Measurements from ENCODE around the gene SMIM13.

DNA sequence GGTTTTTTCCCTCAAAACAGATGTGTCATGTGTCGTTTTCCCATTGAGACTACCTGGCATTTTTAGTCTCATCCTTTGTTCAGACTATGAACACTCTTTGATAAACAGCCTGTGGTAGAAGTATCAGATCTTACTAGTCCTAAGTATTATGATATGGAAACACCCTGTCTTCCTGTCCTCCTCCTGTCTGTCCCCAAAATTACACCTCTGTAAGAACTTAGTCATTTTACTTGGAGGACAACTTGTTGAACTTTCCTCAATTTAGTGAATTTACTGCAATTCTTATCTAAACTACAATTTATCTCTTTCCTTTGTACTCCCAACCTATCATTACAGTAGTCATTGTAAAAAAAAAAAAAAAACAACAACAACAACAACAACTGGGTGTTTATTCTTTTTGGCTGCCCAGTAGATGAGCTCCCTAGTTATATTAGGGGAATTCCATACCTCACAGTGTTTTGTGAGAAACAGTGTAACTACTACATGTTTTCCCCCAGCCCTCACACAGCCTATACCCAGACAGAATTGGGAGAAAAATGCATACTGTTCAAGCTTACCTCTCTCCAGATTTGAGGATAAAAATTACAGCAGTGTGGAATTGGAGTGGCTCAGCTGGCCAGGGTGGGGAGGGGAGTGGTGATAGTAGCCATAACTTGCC is 36.4 kb downstream of the SMIM13 start:
- no peak for TF ChIP-seq CTCF (IDR thresholded peaks at IDR 0.05)
- TF ChIP-seq POLR2A (IDR thresholded peaks at IDR 0.05): no peak
